22Rv1 (cell line): ENCODE results near the gene LALBA.

ENCODE experiments used
- H3K27ac ChIP-seq: fragments of 450-650 bp; 2 replicates; pipeline ENCODE4 v1.5.1; 2017
- CTCF ChIP-seq: fragments of 450-650 bp; IDR thresholded peaks from 2 replicates; pipeline ENCODE4 v1.5.1; 2017; ENCODE audit warnings: mild to moderate bottlenecking
- ZFX ChIP-seq: fragments of 450-650 bp; IDR thresholded peaks from 2 replicates; pipeline ENCODE4 v1.6.1; 2017; ENCODE audit warnings: antibody characterized with exemption, borderline replicate concordance

Gene LALBA

DNA sequence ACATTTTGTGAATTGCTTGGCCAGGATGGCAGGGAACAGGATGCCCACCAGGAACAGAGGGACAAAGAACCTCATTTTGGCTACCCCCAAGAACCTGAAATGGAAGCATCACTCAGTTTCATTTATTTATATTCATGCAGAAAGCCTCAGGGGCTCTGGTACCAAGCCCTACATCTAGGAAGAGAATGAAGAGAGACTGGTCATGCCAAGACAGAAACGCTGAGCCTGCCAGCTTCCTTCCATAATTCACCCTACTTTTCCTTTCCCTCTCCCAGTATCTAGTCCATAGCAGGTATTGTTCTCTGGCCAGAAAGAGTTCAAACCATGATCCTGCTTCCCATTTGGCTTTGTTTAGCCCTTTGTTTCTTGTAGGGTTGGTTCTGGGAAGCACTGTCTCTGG, at the start of gene LALBA:
Gene LALBA, minus strand, starts transcription at position 101 of the 400 bp plus-strand sequence. Its CDS starts 26 bp downstream, at position 75.
- no peak within 1 kb of the TSS for H3K27ac ChIP-seq
- TF ChIP-seq CTCF: no peak
- TF ChIP-seq ZFX: no peak

- TF ChIP-seq ZFX (no peak), CTCF (peak; percentile 100)
- no peak overlapping the region for H3K27ac ChIP-seq
Measured at GRCh38 chr12:48618541-48618940, 48.7 kb upstream of the LALBA start.

- H3K27ac ChIP-seq: no peak overlapping the region
- TF ChIP-seq ZFX (no peak), CTCF (no peak)
Measured at GRCh38 chr12:48615681-48616080, 45.8 kb upstream of the LALBA start.

GRCh38 chr12:48613321-48613720, 43.5 kb upstream of the LALBA start:
- TF ChIP-seq ZFX (no peak), CTCF (no peak)
- H3K27ac ChIP-seq: no peak overlapping the region

GRCh38 chr12:48602192-48602989, 32.5 kb upstream of the LALBA start:
- H3K27ac ChIP-seq: no peak overlapping the region
- TF ChIP-seq CTCF (no peak), ZFX (no peak)

DNA sequence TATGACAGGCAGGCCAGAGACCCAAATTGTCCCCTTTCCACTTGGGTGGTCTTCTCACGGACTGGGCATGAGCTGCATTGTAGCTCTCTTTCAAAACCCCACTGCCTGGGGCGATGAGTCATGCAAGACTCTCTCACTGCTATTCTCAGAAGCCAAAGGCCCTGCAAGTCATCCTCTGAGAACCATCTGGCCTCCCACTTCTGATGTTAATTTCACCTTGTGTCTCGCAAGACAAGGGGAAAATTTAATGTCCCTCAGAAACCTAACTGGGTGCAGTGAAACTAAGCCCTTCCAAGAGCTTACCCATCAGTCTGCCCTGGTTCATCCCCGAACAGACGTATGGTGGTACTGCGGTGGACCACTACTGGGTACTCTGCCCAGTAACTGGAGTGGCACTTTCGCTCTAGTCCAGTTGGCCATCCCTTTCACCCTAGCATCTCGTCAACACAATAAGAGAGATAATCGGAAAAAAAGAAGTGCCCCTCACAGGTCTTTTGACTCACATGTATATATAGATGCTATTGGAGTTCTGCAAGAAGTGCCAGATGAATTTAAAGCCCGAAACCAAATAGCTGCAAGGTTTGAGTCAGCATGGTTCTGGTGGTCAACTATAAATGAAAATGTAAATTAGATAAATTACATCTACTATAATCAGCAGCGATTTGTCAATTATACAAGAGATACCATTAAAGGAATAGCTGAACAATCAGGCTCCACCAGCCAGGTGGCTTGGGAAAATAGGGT, 31.3 kb upstream of the LALBA start:
- TF ChIP-seq CTCF (no peak), ZFX (no peak)
- no peak overlapping the region for H3K27ac ChIP-seq

GRCh38 chr12:48600552-48600951, 30.7 kb upstream of the LALBA start:
- H3K27ac ChIP-seq: no peak overlapping the region
- TF ChIP-seq ZFX (no peak), CTCF (no peak)
